IPS-NIHi7 (cell line): ENCODE data around the gene SYT14.
"Not testable (repeated sequence)": the region's sequence is repeated elsewhere in the genome, so short reads cannot be mapped to it uniquely, and the experiment has no call there.

Experiments
- DNase-seq: peaks from one replicate; pipeline ENCODE4 v3.0.0; 2012; ENCODE audit warnings: mixed read lengths; ENCODE audit errors: extremely low spot score

Gene SYT14

DNA sequence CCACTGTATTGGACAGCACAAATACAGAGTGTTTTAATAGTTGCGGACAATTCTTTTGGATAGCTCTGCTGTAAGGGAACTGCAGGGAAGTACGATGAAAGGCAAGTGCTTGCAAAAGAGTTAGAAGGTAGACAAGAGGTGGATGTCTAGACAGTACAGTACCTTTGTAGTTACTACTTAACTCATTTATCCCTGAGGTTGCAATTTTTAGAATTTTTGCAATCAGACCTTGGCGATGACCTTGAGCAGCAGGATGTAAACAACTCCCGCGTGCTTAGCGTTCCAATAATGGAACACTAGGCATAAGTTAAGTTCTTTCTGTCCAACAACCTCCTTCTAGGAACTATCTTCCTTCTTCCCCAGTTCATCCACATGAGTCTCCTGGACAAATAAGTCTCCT, 1.9 kb upstream of the SYT14 start:
- no peak for DNase-seq

DNA sequence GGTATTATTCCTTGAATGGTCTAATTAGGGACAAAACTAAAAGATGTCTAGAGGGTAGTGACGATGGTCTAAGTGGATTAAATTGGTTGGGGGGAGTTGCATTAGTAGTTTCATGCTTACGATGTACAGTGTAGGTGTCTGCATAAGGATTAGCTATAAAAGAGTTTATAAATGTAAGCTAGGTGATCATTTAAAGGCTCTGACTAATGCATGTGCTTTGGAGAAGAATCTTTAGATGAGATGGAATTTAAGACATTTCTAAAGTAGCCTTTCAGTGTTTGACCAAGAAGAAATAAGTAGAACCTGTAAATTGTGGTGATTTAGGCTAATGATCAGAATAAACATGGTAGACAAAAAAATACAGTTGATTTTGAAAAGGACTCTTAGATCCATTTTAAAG, 7.4 kb downstream of the SYT14 start:
- no peak for DNase-seq

DNA sequence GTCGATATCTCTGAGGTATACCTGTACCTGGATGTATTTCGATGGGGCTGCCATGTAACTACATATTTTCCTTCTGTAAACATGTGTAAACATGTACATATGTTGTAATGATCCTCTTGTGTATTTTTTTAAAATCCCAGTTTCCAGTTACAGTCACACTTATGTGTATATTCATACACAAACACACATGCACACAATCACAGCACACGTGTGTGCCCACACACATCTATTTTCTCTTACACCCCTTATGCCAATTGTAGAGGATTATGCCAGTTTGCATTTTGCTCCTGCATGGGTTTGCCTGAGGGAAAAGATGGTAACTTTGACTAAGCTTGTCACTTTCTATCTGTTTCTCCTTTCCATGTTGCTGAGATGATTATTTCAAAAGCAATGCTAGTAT, 10.1 kb downstream of the SYT14 start:
- DNase-seq = no peak

- DNase-seq = no peak
These were observed 18.1 kb downstream of the SYT14 start for GRCh38 chr1:209956116-209956515.

DNA sequence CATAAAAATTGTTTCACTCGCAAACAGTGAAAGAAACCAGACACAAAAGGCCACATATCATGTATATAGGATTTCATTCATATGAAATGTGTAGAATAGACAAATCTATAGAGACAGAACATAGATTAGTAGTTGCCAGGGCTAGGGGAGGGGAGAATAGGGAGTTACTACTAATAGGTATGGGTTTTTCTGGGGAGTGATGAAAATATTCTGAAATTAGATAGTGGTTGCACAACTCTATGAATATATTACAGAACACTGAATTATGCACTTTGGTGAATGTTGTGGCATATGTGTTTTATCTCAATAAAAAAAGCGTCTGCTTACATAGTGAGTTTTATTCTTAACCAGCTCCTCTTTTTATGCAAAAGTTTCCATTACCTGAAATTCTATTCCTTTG, 21.6 kb downstream of the SYT14 start:
- DNase-seq = no peak

GRCh38 chr1:209960926-209961325, 22.9 kb downstream of the SYT14 start:
- no peak for DNase-seq

GRCh38 chr1:209962388-209962787, 24.4 kb downstream of the SYT14 start:
- DNase-seq = no peak

- no peak for DNase-seq
These were observed 24.8 kb downstream of the SYT14 start for GRCh38 chr1:209962856-209963255.

DNA sequence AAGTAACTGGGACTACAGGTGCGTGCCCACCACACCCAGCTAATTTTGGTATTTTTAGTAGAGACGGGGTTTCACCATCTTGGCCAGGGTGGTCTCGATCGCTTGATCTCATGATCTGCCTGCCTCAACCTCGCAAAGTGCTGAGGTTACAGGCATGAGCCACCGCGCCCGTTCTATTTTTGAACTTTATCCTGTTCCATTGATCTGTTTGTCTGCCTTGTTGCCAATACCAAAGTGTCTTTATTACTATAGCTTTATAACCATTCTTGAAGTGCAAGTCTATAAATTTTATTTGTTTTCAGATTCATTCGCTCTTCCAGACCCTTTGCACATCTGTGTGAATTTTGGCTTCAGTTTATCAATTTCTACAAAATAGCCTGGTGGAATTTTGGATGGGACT, 28.0 kb downstream of the SYT14 start:
- no peak for DNase-seq

- not testable (repeated sequence) for DNase-seq
These were observed 40.7 kb downstream of the SYT14 start for GRCh38 chr1:209978721-209979120.

DNA sequence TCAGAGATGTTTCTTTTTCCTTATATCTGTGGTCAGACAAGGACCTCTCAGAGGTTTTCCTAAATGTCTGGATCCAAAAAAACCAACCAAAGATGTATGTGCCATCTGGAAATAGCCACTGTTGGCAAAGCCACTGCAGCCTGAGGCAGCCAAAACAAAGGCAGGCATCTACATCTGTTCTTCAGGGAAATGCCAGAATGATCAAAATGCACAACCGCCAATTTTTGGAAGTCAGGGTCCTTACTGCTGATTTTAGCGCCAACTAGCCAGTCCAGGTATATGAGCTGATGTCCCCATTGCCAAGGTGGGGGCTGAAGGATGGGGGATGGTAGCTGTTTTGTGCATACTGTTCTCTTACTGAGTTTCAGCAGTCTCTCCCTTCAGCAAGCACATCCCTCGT, 45.9 kb downstream of the SYT14 start:
- no peak for DNase-seq

DNA sequence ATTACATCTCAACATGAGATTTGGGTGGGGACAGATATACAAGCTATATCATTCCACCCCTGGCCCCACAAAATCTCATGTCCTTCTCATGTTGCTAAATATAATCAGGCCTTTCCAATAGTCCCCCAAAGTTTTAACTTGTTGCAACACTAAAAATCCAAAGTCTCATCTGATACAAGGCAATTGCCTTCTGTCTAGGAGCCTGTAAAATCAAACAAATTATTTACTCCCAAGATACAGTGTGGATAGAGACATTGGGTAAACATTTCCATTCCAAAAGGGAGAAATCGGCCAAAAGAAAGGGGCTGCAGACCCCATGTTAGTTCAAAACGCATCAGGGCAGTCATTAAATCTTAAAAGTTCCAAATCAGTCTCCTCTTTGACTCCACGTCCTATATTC, 47.0 kb downstream of the SYT14 start:
- DNase-seq = no peak

DNA sequence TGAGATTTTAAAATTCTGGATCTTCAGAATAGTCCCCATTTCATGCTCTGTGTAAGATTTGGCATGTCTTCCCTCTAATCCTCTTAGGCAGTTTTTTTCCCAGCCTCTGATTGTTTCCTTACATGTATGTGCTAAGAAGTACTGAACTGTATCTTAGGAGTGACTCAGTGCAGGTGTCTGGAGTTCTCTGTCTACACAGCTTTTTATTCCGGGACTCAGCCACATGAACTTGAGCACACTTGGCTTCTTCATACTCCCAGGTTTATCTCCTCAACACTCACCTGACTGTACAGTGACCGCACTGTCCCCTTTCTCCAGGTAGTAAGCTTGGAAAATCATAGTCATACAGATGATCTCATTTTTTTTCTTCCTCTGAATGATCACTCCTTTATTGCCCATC, 50.7 kb downstream of the SYT14 start:
- no peak for DNase-seq

DNA sequence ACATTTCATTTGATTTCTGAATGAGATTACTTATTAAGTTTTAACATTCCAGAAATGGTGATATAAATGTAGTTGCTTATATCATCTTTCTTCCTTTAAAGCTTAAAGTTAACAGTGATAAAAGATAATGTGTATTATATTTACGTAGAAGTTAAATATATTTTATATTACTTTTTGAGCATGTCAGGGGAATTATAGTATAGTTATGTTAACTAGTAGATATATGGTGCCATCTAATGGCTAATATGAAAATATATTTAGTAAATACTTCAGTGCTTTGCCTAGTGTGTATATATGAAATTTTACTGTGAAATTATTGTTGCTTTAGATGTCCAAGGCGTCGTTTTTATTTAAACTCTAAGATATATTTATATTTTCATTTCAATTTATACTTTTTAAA, 51.5 kb downstream of the SYT14 start:
- no peak for DNase-seq

DNA sequence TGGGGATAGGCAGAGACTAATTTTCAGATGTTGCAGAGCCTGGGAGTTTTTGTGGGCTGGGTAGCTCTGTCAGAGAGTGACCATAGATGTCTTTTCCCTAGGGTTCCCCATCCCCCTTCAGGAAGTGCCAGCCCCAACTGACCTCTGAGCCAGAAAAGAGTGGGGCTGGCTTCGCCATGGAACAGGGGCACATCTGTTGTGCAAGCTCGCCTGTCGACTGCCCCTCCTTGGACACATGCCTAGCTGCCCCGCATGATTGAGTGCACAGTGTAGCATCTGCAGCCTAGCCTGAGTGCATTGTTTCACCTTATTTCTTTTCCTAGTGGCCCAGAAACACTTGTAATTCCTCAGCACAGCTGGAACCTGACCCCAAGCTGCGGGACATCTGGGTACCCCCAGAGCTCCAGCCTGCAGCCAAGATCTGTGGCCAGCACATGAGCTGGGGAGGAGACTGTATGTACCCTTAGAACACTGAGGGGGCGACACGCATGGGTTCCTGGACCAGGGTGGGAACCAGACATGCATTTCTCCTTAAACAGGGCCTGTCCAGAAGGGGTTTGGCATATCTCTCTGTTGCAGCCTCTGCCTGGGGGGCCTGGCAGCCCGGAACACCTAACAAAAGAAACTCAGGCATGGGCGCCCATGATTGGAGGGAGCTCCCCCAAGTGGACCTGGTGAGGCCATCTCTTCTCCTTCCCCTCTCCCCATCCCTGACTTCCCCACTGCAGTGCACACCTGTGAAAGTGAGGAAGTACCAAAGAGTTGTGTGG, 55.2 kb downstream of the SYT14 start:
- DNase-seq = no peak

DNA sequence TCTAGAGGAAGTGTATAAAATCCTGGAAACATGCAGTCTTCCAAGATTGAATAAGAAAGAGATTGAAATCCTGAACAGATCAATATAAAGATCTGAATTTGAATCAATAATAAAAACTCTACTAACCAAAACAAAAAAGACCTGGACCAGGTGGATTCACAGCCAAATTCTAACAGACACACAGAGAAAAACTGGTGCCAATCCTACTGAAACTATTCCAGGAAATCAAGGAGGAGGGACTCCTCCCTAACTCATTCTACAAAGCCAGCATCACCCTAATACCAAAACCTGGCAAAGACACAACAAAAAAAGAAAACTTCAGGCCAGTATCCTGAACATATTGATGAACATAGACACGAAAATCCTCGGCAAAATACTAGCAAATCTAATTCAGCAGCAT, 58.3 kb downstream of the SYT14 start:
- no peak for DNase-seq

- DNase-seq = no peak
These were observed 61.0 kb downstream of the SYT14 start for GRCh38 chr1:209999005-209999404.

GRCh38 chr1:210001751-210002150, 63.7 kb downstream of the SYT14 start:
- no peak for DNase-seq

DNA sequence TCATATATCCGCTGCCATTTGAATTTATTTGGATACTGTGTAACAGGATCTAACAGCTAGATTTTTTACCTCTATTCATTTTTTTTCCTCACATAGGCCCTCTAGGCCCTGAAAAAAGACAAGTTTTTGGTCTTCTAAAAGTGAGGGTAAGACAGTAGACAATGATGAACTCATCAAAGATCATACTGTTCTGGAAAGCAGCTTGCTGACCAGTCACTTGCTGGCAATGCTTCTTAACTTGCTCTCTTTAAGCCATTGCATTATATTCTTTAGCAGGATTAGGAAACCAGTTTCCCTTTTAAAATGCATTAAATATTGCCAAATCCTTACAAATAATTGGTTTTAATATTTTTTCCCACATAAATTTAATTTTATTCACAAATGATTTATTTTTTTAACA, 65.5 kb downstream of the SYT14 start:
- DNase-seq = no peak

GRCh38 chr1:210010161-210010560, 72.1 kb downstream of the SYT14 start:
- DNase-seq = no peak

DNA sequence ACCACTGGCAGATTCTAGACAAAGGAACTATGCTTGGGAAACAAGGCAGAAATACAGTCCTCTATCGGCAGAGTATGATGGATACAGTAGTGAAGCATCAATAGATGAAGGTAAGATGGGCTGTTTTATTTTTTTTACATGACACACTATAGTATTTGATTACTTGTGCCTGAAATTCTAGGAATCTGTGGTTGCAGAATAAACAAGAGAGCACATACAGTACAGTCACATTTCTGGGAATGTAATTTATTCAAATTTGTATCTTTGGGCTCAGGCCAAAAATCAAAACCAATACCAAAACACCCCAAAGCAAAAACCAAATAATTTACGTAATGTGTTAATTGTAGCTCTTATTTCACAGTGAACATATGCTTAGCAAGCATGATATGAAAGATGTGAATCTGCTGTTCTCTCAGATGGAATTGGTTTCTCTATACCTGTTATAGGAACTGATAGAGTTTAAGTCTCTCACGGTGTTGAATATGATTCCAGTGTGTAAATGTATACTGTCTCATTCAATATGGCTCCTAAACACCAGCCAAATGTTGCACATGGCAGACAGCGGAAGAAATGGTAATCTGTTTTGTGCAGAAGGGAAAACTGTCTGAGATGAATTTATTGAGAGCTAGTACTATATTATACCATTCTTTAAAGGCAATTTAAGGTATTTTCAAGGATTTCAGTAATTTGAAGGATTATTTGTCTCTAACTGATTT, 83.3 kb downstream of the SYT14 start:
- DNase-seq = no peak

- DNase-seq = no peak
These were observed 84.0 kb downstream of the SYT14 start for GRCh38 chr1:210022044-210022443.

- DNase-seq = no peak
These were observed 86.3 kb downstream of the SYT14 start for GRCh38 chr1:210024282-210024681.

DNA sequence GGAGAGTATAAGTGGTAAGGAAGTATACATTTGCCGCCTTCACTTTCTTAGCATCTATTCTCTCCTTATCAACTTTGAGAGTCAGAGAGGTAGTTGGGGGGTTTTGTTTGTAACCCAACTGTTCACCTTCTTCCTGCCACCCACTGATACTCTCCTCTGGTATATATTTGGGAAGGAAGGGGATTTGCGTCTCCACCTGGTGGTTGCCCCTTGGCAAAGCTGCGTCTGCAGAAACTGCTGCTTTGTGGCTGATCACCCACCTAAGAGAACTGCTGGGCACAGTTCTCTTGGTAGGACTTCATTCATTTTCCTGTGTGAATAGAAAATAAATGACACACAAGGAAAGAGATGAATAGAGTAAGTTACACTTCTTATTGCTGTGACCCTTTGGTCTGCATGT, 87.0 kb downstream of the SYT14 start:
- peak; percentile 50 for DNase-seq
